Neural progenitor cell (in vitro differentiated cells): ENCODE data around the gene ARHGAP4. TPM values are rescaled to one million over a fixed set of nuclear protein-coding genes. Genes with fewer than 3 reads are reported as not detected.
A peak's percentile ranks its signal among the peaks of the same experiment; 100 is the strongest.

ENCODE experiments used
- DNase-seq: peaks from one replicate; pipeline ENCODE4 v3.0.0-alpha.2; 2016; ENCODE audit warnings: low spot score
- H2AFZ ChIP-seq: fragments of 200-600 bp; sonication (generic); replicated peaks from 2 replicates; pipeline ENCODE4 v1.6.1; 2016; ENCODE audit warnings: antibody characterized with exemption
- H3F3A ChIP-seq: fragments of 200-600 bp; sonication (generic); 2 replicates; pipeline ENCODE4 v1.6.1; 2016; ENCODE audit warnings: antibody characterized with exemption, low read depth
- H3K27ac ChIP-seq: fragments of 200-600 bp; sonication (generic); 2 replicates; pipeline ENCODE4 v1.5.1; 2016; ENCODE audit warnings: mild to moderate bottlenecking
- H3K27me3 ChIP-seq: fragments of 200-600 bp; sonication (generic); 2 replicates; pipeline ENCODE4 v1.6.1; 2016; ENCODE audit warnings: mild to moderate bottlenecking, moderate library complexity
- H3K36me3 ChIP-seq: fragments of 200-600 bp; sonication (generic); 2 replicates; pipeline ENCODE4 v1.5.1; 2016
- H3K4me1 ChIP-seq: fragments of 200-600 bp; sonication (generic); 2 replicates; pipeline ENCODE4 v1.6.1; 2016; ENCODE audit warnings: mixed run types
- H3K4me2 ChIP-seq: fragments of 200-600 bp; sonication (generic); 2 replicates; pipeline ENCODE4 v1.6.1; 2016
- H3K4me3 ChIP-seq: fragments of 200-600 bp; sonication (generic); 2 replicates; pipeline ENCODE4 v1.5.1; 2016
- H3K79me2 ChIP-seq: fragments of 200-600 bp; sonication (generic); 2 replicates; pipeline ENCODE4 v1.6.1; 2016; ENCODE audit warnings: low read depth
- H3K9ac ChIP-seq: fragments of 200-600 bp; sonication (generic); 2 replicates; pipeline ENCODE4 v1.6.1; 2016
- H3K9me3 ChIP-seq: fragments of 200-600 bp; sonication (generic); 2 replicates; pipeline ENCODE4 v1.5.1; 2016; ENCODE audit warnings: low read depth
- H4K20me1 ChIP-seq: fragments of 200-600 bp; sonication (generic); 2 replicates; pipeline ENCODE4 v1.6.1; 2016; ENCODE audit warnings: low read depth
- H3K27ac Mint-ChIP-seq: 3 replicates; pipeline ENCODE4 v1.8.0; 2021; ENCODE audit warnings: mixed read lengths
- H3K27me3 Mint-ChIP-seq: 2 replicates; pipeline ENCODE4 v1.8.0; 2022; ENCODE audit warnings: low read depth, mild to moderate bottlenecking, inconsistent platforms, moderate library complexity, mixed read lengths; ENCODE audit not compliant: insufficient read depth
- H3K36me3 Mint-ChIP-seq: 3 replicates; pipeline ENCODE4 v1.8.0; 2021; ENCODE audit warnings: mixed read lengths
- H3K4me1 Mint-ChIP-seq: 3 replicates; pipeline ENCODE4 v1.8.0; 2021; ENCODE audit warnings: mixed read lengths
- H3K4me3 Mint-ChIP-seq: 3 replicates; pipeline ENCODE4 v1.8.0; 2021; ENCODE audit warnings: mild to moderate bottlenecking, moderate library complexity, mixed read lengths
- H3K9me3 Mint-ChIP-seq: 3 replicates; pipeline ENCODE4 v1.8.0; 2020; ENCODE audit warnings: mixed read lengths
- CTCF ChIP-seq: fragments of 200-600 bp; sonication (generic); IDR thresholded peaks from 2 replicates; pipeline ENCODE4 v1.5.1; 2017; ENCODE audit warnings: antibody characterized with exemption, mild to moderate bottlenecking
- EZH2 ChIP-seq: fragments of 200-600 bp; sonication (generic); IDR thresholded peaks from 2 replicates; pipeline ENCODE4 v1.6.1; 2017; ENCODE audit warnings: antibody characterized with exemption, mild to moderate bottlenecking, moderate library complexity
- EZH2phosphoT487 ChIP-seq: fragments of 200-600 bp; sonication (generic); IDR thresholded peaks from 2 replicates; pipeline ENCODE4 v1.6.1; 2017; ENCODE audit warnings: antibody characterized with exemption
- total RNA-seq: library from RNA; depleted of rRNA; stranded (reverse); fragments of >200 nt; gene quantifications from 2 replicates; pipeline ENCODE4 v1.2.3, GENCODE V29; 2015; ENCODE audit warnings: low replicate concordance

ARHGAP4 gene
- total RNA-seq, 1 donor from 2014 or later: 5.1 TPM

- Mint-ChIP-seq H3K9me3 (no peaks in the 10 kb centered on the region), H3K27ac (no peak within 1 kb of the TSS), H3K4me1 (peaks cover 27% of the 10 kb centered on the region), H3K4me3 (peak within 1 kb of the TSS; percentile 71), H3K36me3 (peaks cover 4% of the 10 kb centered on the region), H3K27me3 (peaks cover 5% of the 10 kb centered on the region)
- Histone ChIP-seq H3K36me3 (no peaks in the 10 kb centered on the region), H3F3A (peaks cover 18% of the 10 kb centered on the region), H3K4me3 (peak within 1 kb of the TSS; percentile 17), H3K4me2 (peak within 1 kb of the TSS; percentile 64), H3K27ac (no peak within 1 kb of the TSS), H3K27me3 (no peaks in the 10 kb centered on the region), H3K79me2 (no peaks in the 10 kb centered on the region), H2AFZ (no peak within 1 kb of the TSS), H3K9ac (no peak within 1 kb of the TSS), H3K4me1 (peaks cover 6% of the 10 kb centered on the region), H4K20me1 (no peaks in the 10 kb centered on the region), H3K9me3 (no peaks in the 10 kb centered on the region)
- DNase-seq: peak; percentile 76
- TF ChIP-seq EZH2phosphoT487 (no peak), EZH2 (no peak), CTCF (no peak)
These were observed 18.2 kb upstream of the ARHGAP4 start, which contains the start of gene RENBP for GRCh38 chrX:153944140-153944799. TSS of gene RENBP (minus strand) at chrX:153944643. CDS start at chrX:153944610, 33 bp downstream.

GRCh38 chrX:153941336-153942252 lies 15.5 kb upstream of the ARHGAP4 start:
- DNase-seq: peak; percentile 26
- Histone ChIP-seq H3K36me3 (no peaks in the 10 kb centered on the region), H3K27ac (no peak overlapping the region), H3K4me1 (no peaks in the 10 kb centered on the region), H3K27me3 (no peaks in the 10 kb centered on the region), H3K9ac (no peak overlapping the region), H3K4me2 (no peak overlapping the region), H4K20me1 (no peaks in the 10 kb centered on the region), H3F3A (no peaks in the 10 kb centered on the region), H3K4me3 (no peak overlapping the region), H2AFZ (no peak overlapping the region), H3K9me3 (no peaks in the 10 kb centered on the region), H3K79me2 (no peaks in the 10 kb centered on the region)
- Mint-ChIP-seq H3K36me3 (no peaks in the 10 kb centered on the region), H3K4me3 (no peak overlapping the region), H3K27me3 (peaks cover 4% of the 10 kb centered on the region), H3K27ac (no peak overlapping the region), H3K9me3 (no peaks in the 10 kb centered on the region), H3K4me1 (peaks cover 16% of the 10 kb centered on the region)
- no peak for TF ChIP-seq EZH2phosphoT487
- no peak for TF ChIP-seq CTCF
- no peak for TF ChIP-seq EZH2

DNA sequence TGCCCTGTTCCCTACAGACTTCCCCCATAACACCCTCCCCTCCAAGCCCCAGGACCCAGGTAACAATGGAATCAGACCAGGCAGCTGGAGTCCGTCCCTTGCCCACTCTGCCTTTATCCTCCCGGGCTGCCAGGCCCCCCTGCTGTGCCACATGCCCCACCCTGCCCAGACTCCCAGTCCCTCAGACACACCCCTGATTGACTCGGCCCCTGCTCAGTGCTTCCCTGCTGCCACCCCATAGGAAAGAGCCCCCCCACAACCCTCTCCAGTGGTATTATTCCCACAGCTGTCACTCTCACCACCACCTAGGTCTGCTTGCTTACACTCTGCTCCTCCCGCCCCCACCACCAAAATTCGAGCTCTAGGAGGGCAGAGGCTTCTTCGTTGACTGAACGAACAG lies 13.5 kb upstream of the ARHGAP4 start:
- Histone ChIP-seq H3K27ac (no peak overlapping the region), H3K4me3 (no peak overlapping the region), H3K27me3 (no peaks in the 10 kb centered on the region), H3K79me2 (peaks cover under 1% of the 10 kb centered on the region), H3K36me3 (no peaks in the 10 kb centered on the region), H3K9me3 (no peaks in the 10 kb centered on the region), H3K9ac (no peak overlapping the region), H2AFZ (no peak overlapping the region), H4K20me1 (no peaks in the 10 kb centered on the region), H3K4me2 (no peak overlapping the region), H3K4me1 (no peaks in the 10 kb centered on the region), H3F3A (peaks cover 5% of the 10 kb centered on the region)
- TF ChIP-seq EZH2 (no peak), EZH2phosphoT487 (no peak), CTCF (no peak)
- H3K27me3 Mint-ChIP-seq: peaks cover 2% of the 10 kb centered on the region
- no peaks in the 10 kb centered on the region for H3K36me3 Mint-ChIP-seq
- peaks cover 13% of the 10 kb centered on the region for H3K4me1 Mint-ChIP-seq
- peaks cover 3% of the 10 kb centered on the region for H3K9me3 Mint-ChIP-seq
- H3K27ac Mint-ChIP-seq: no peak overlapping the region
- H3K4me3 Mint-ChIP-seq: no peak overlapping the region
- DNase-seq: no peak
